ENCODE results near the gene SYF2. TPM values are rescaled to one million over a fixed set of nuclear protein-coding genes. Genes with fewer than 3 reads are reported as not detected.
"Not testable (repeated sequence)": the region's sequence is repeated elsewhere in the genome, so short reads cannot be mapped to it uniquely, and the experiment has no call there.

The SYF2 gene
- 12.4 TPM for total RNA-seq

DNA sequence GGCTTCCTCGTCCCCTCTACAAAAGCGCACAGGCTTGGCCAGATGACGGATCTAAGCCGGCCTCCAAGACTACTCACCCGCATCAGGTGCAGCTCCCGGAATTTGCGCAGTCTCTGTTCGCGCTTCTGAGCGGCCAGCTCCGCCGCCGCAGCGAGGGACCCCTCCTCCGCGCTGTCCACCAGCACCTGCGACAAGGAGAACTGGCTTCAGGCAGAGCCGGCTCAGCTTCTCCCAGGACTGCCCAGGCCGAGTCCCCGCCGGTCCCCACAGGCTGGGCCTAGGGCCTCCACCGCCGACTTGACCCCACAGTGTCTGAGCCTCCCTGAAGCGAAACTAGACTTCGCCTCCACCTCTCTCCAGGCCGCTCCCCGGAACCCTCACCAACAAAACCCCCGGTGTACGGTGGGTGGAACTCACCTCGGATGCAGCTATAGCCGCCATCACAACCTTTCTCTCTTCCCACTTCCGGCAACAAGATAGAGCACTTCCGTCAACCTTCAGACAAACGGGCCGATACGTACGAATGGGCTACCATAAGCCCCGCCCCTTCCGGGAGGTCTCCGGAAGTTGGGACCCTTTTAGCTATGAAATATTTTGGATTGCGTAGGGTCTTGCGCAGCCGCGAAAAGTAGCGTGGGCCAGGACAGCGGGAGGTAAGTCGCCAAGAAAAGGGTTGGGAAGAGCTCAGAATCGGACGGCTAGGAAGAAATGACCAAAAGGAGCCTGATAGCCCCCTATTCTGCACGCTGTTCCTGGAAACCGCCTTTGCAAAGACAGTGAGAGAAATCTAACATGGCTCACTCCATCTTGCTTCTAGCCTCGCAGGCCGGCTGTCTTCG is at the start of gene SYF2:
Gene SYF2, minus strand, starts transcription at position 476 of the 839 bp plus-strand sequence. Its CDS starts 35 bp downstream, at position 441.
- peak; percentile 74 to 97 (median 94) for DNase-seq (ENCODE audit: low read depth in 2 of 3, low spot score in 2 of 3)

DNA sequence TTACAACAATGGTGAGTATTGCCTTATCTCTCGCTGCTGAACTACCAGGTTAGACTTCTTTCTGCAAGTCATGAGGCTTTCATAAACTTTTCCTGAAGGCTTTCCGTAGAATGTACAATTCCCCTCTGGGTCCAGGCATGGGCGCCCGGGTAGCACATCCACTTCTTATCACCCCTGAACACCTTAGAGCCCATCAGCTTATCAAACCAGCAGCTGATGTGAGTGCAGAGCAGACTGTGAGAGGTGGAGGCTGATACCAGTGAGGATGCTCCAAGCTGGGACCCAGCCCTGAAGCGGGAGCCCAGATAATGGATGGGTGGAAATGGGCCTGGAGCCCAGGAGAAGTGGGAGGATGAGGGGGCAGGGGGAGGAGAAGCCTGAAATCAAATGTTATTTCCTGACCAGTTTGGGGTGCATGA is 47.4 kb upstream of the SYF2 start:
- not testable (repeated sequence) for DNase-seq (ENCODE audit: low read depth in 2 of 3, low spot score in 2 of 3)

DNA sequence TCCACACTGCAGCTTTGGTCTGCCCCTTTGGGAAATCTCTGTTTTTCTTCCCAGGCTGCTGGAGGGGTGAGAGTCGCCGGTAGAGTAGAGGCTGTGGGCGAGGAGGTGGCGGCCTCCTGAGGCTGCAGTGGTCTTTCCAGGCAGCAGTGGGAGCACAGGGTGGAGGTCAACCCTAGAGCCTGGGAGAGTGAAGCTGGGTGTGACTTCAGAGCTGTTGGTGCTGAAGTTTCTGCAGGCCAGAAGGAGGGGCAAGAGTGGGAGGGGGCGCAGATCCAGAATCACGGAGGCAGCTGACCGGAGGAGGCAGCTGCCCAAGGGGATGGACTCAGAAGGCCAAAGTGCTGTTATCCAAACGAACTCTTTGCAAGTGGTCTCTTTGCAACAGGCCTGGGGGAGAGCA is 46.5 kb upstream of the SYF2 start:
- DNase-seq (ENCODE audit: low read depth in 2 of 3, low spot score in 2 of 3), result not testable (repeated sequence)

DNA sequence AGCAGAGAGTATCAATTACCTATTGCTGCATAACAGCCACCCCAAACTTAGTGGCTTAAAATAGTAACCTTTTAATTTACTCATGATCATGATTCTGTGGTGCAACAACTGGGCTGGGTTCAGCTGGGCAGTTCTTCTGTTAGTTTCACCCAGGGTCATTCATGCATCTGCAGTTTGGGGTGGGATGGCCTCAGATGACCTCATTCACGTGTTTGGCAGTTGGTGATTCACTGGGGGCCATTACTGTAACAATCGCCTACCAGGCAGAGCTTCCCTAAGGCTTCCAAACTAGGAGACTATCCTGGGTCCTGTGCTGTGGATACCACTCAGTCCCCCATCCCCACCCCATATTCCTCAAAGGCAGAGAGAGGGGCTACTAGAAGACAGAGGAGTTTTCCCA is 46.1 kb upstream of the SYF2 start:
- not testable (repeated sequence) for DNase-seq (ENCODE audit: low read depth in 2 of 3, low spot score in 2 of 3)

DNA sequence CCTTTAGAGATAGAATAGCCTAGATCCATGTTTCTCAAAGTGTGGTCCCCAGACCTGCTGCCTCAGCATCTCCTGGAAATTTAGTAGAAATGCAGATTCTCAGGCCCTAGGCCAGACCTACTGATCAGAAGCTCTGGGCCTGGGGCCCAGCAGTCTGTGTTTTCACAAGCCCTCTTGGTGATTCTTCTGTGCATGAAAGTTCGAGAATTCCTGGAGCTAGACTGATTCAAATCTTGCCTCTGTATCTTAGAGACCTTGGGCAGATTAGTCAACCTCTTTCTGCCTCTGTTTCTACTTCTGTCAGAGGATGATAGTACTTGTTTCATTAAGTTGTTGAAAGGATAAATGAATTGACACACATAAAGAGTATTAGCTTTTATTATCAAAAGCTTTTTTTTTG is 45.0 kb upstream of the SYF2 start:
- not testable (repeated sequence) for DNase-seq (ENCODE audit: low read depth in 2 of 3, low spot score in 2 of 3)

DNA sequence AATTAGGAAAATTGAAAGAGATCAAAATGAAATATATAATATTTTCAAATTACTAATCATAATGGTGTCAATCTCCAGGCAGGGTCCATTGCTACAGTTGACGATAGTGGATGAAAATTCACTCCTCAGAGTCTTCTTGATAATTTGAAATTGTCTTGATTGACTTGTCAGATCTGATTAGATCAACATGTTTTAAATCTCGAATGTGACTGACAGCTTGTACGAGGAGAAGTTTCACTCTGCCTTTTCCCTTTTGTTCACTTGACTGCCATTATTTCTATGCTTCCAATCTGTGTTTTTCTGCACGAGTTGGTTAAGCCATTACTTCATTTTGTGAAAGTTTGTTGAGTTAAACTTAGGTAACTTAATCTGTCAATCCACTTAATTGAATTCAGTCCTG is 43.3 kb upstream of the SYF2 start:
- DNase-seq (ENCODE audit: low read depth in 2 of 3, low spot score in 2 of 3), result not testable (repeated sequence)

DNA sequence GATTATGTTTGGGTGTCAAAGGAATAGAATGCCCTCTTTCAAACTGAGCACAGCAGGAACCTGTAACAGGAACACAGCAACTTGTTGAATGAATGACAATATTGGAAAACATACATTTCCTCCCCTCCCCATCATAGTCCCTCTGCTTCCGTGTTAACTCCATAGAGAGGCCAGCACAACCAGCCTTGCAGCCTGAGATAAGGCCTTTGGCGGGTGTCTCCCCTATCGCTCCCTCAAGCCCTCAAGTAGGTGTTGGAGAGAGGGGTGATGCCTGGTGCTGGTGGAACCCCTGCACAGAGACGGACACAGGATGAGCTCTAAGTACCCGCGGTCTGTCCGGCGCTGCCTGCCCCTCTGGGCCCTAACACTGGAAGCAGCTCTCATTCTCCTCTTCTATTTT is 39.9 kb upstream of the SYF2 start, which contains the start of gene RHD:
Gene RHD, plus strand, starts transcription at position 272 of the 400 bp plus-strand sequence. Its CDS starts 39 bp downstream, at position 311.
- DNase-seq (ENCODE audit: low read depth in 2 of 3, low spot score in 2 of 3), result not testable (repeated sequence)

DNA sequence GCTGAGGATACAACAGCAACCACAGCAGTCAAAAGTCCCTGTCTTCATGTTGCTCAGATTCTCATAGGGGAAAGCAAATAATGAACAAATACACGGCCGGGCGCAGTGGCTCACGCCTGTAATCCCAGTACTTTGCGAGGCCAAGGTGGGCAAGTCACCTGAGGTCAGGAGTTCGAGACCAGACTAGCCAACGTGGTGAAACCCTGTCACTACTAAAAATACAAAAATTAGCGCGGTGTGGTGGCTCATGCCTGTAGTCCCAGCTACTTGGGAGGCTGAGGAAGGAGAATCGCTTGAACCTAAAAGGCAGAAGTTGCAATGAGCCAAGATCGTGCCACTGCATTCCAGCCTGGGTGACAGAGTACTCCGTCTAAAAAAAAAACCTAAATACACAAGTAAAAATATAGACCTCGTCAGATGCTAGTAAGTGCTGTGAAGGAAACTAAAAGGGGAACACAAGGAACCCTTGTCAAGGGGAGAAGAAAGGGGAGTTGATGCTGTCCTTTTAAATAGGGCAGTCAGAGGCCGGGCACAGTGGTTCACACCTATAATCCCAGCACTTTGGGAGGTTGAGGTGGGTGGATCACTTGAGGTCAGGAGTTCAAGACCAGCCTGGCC is 36.0 kb upstream of the SYF2 start:
- peak in 1 of 3 donors; percentile 6 for DNase-seq (ENCODE audit: low read depth in 2 of 3, low spot score in 2 of 3)

DNA sequence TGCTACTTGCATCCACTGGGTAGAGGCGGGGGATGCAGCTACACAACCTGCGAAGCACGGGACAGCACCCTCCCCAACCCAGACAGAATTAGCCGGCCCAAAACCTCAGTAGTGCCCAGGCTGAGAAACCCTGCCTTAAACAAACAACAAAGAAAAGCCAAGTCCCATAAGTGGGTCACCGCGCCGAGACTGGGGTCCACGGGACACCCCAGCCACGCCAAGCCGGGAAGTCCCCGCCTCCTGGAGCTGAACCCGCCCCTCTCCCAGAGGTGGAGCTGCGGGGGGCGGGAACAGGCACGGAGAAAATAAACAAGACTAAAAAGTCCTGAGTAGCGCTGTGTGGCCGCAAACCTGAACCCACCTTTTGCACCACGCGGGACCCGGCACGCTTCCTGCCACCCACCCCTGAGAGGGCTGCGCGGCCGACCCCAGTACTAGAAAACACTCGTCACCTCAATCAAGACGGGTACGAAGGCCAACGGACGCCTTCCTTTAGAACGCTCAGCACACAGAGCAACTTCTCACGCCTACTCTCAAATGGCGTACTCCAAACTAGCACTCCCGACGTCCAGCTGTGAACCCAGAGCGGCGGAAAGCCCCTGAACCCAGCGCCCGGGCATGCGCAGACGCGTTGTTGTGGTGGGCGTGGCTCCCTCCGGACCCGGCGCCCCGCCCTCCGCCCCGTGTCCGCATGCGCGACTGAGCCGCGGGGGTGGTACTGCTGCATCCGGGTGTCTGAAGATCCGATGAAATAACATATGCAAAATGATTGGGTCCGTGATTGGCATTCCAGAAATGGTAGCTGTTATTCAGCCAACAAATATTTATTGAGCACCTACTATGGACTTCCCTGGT is 35.2 kb upstream of the SYF2 start:
- peak in 1 of 3 donors; percentile 75 for DNase-seq (ENCODE audit: low read depth in 2 of 3, low spot score in 2 of 3)

DNA sequence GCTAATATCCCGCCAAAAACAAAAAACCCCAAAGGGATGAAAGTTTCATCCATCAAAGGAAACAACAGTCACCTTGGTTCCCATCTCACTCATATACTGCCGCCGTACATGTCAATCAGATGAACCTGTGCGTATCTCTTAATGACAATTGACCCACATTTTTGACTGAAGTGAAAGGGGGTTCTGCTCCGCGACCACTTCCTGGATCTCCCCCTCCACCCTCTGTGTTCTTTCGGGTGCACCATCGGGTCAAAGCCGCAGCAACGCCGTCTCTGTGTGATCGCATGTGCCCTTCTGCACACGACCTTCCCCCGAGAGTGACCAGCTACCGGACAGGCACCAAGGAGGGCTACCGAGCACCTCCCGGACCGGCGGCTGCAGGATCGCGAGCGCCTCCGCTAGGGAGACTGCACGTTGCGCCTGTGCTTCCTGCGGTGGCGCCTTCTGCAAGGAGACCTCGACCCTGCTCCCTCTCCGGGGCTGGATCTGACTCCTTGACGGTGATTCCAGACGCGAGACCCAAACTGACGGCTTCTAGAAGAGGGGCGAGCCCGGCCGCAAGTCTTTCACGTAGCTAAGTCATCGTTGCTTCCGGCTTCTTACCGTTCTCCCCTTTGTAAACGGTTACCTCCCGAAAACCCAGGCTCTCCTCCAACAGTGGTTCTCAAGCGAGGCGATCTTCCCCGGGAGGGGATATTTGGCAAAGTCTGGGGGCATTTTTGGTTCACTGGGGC is 34.4 kb upstream of the SYF2 start:
- DNase-seq (ENCODE audit: low read depth in 2 of 3, low spot score in 2 of 3), result not testable (repeated sequence)

DNA sequence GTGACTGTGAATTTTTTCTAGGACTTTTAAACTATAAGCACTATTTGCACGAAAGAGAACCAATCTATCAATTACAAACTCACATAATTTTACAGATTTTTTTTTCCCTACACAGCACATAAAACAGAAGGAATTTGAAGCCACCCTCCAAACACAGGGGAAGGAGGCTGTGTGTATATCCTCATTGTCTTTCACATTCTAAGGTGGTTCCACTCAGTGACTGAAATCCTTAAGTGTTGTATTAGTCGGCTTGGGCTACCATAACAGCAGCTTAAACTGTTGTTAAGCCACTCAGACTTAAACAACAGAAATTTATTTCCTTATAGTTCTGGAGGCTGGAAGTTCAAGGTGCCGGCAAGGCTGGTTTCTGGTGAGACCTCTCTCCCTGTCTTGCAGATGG is 28.0 kb upstream of the SYF2 start:
- not testable (repeated sequence) for DNase-seq (ENCODE audit: low read depth in 2 of 3, low spot score in 2 of 3)

DNA sequence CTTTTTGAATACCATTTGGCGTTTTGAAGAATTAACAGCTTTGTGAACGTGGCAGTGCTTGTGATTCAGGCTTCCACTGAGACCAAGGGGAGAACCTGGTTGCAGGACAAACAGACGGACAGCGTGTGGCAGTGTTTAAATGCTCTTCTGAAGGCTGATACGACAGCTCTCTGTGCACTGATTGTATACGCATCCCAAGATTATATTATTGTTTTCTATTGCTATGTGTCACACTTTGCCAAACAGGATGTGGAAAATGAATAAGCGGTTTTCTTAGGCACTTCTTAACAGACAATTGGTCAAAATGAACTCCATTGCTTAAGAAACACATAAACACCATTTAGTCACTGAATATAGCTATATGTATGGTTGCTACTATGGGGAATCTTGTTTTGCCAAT is 27.5 kb upstream of the SYF2 start:
- peak in 1 of 3 donors; percentile 21 for DNase-seq (ENCODE audit: low read depth in 2 of 3, low spot score in 2 of 3)

DNA sequence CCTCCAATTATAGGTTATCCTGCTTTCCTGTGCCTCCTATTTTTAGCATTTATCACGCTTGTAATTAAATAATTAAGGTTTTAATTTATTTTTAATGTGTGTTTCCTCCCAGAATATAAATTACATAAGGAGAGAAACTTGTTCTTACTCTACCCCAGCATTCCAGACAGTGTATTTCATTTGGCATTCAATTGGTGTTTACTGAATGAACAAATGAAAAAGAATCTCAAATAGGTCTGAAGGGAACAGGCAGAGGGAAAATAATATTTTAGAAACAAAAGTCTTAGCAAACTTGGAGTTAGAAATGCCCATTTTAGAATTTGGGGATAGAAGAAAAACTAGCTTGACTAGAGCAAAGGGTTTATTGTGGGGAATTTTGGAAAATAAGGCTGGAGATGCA is 24.9 kb upstream of the SYF2 start:
- no peak for DNase-seq (ENCODE audit: low read depth in 2 of 3, low spot score in 2 of 3)

DNA sequence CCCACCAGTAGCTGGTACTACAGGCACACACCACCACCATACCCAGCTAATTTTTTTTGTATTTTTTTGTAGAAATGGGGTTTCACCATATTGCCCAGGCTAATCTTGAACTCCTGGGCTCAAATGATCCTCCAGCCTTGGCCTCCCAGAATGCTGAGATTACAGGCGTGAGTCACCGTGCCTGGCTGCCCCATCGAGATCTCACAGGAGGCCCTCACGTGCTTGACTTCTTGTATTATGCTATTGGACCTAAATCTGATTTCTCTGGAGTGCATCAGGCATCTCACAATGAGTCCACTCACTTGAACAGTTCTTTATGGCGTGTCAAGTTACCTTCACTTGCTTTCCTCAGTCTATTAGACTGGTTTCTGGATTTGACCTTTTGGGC is 24.3 kb upstream of the SYF2 start:
- no peak for DNase-seq (ENCODE audit: low read depth in 2 of 3, low spot score in 2 of 3)

DNA sequence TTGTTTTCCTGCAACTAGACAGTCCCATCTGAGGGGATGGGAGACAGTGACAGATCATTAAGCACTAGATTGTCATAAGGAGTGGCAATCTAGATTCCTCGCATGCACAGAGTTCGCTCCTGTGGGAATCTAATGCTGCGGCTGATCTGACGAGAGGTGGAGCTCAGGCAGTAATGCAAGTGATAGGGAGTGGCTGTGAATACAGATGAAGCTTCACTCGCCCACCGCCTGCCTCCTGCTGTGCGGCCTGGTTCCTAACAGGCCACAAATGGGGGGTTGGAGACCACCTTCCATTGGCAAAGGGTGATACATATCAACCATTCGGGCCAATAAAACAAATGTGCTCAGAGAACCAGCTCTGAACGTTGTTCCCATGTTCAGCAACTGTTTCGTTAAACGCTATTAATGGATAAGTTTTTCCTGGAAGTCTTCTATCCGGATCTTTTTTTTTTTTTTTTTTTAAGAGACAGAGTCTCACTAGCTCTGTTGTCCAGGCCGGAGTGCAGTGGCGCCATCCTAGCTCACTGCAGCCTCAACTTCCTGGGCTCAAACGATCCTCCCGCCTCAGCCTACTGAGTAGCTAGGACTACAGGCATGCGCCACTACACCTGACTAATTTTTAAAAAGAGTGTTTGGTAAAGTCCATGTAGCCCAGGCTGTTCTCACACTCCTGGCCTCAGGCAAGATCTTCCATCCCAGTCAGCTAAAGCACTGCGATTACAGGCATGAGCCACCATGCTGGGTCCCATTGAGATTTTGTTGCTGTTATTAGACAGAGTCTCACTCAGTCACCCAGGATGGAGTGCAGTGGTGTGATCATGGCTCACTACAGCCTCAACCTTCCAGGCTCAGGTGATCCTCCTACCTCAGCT is 23.6 kb upstream of the SYF2 start:
- DNase-seq (ENCODE audit: low read depth in 2 of 3, low spot score in 2 of 3), result no peak

DNA sequence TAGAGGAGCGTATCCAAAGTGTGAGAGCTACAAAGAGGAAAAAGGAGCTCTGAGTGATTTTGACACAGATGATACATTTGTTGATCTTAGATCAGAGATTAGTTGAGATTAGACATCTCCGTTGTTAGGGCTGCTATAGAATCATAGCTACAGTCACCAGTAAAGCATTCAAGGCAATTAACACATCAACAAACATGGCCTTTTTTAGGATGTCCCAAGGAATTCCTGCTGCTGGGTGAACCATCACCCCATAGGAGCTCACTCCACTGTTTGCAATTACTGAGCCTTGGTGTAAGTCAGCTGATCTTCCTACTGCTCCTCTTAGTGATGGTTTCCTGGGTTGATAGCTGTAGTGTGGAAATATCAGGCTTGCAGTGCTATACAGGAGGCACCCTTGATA is 21.6 kb upstream of the SYF2 start:
- DNase-seq (ENCODE audit: low read depth in 2 of 3, low spot score in 2 of 3), result no peak

DNA sequence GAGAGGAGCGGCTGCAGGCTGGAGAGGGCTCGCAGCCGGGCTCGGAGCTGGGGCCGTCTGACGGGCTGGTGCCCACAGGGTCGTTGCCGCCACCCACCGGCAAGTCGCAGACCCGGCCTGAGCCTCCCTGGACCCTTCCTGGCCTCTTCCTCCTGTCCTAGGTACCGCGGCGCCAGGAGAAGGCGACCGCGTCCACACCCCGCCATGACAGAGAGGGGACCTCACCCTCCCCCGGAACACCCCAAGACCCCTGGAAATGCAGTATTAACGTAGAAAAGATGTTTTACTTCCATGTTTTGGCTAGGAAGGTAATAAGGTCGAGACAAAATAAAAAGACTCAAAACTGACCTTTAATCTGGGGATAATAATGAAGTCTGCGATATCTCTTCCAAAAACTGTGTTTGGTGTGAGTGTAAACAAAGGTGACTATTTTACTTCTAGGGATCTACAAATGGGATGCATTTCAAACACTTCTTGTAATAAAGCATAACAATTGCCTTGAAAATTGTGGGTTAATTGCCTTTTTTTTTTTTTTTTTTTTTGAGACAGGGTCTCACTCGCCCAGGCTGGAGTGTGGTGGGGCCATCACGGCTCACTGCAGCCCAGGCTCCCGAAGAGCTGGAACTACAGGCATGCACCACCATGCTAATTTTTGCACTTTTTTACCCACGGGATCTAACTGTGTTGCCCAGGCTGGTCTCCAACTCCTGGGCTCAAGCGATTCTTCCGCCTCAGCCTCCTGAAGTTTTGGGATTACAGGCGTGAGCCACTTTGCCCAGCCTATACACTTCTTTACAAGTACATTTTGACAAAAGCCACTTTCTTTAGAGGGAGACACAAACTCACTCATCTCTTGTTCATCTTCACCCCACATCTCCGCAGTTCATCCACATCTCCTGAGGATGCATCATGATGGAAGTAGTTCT is 15.8 kb upstream of the SYF2 start:
- DNase-seq (ENCODE audit: low read depth in 2 of 3, low spot score in 2 of 3), result no peak

Measured in hematopoietic multipotent progenitor cell (in vitro differentiated cells).